Peyer's patch (tissue), 4 donors: ENCODE data around the gene UBL7. TPM values are rescaled to one million over a fixed set of nuclear protein-coding genes. Genes with fewer than 3 reads are reported as not detected.

ENCODE experiments used
- DNase-seq, 3 donors: peaks; one replicate each; pipeline ENCODE4 v3.0.0-alpha.2; 2017 to 2019
- H3K27ac ChIP-seq, 4 donors: fragments of 200-600 bp; sonication (generic); one replicate each; pipeline ENCODE4 v1.5.1; 2016 to 2019
- H3K27me3 ChIP-seq, 2 donors: fragments of 200-600 bp; sonication (generic); one replicate each; pipeline ENCODE4 v1.5.1; 2019
- H3K36me3 ChIP-seq, 3 donors: fragments of 200-600 bp; sonication (generic); one replicate each; pipeline ENCODE4 v1.5.1; 2016 to 2019
- H3K4me1 ChIP-seq, 4 donors: fragments of 200-600 bp; sonication (generic); one replicate each; pipeline ENCODE4 v1.5.1; 2016 to 2019
- H3K4me3 ChIP-seq, 4 donors: fragments of 200-600 bp; sonication (generic); 1 replicate in 3 of 4; 2 replicates in 1 of 4; pipeline ENCODE4 v1.5.1; 2016 to 2019; ENCODE audit warnings: mild to moderate bottlenecking in 1 of 4
- H3K9me3 ChIP-seq, 4 donors: fragments of 200-600 bp; sonication (generic); one replicate each; pipeline ENCODE4 v1.5.1; 2016 to 2019; ENCODE audit warnings: mild to moderate bottlenecking in 1 of 4
- POLR2A ChIP-seq, 2 donors: fragments of 450-650 bp; IDR thresholded peaks; one replicate each; pipeline ENCODE4 v1.5.1; 2017; ENCODE audit warnings: antibody characterized with exemption in 2 of 2, mild to moderate bottlenecking in 2 of 2, moderate library complexity in 2 of 2
- total RNA-seq, 4 donors: library from RNA; depleted of rRNA; stranded (reverse); fragments of >200 nt; gene quantifications; one replicate each; pipeline ENCODE4 v1.1.0, GENCODE V29; 2016
- TF ChIP-seq, protein P1 (sequence below), 6 experiments: fragments of 450-650 bp in 4 of 6; fragments of 200-600 bp in 2 of 6; sonication (generic) in 1 of 6; IDR thresholded peaks; one replicate each; pipeline ENCODE4 v1.5.1; 2017 to 2019; ENCODE audit warnings: antibody characterized with exemption in 6 of 6, mild to moderate bottlenecking in 3 of 6, moderate library complexity in 1 of 6

The UBL7 gene
- total RNA-seq, 4 donors from 2014 or later: 22.3 to 39.6 (median 32.6) TPM

GRCh38 chr15:74426404-74427281 is 34.3 kb downstream of the UBL7 start:
- TF ChIP-seq, protein P1, sequence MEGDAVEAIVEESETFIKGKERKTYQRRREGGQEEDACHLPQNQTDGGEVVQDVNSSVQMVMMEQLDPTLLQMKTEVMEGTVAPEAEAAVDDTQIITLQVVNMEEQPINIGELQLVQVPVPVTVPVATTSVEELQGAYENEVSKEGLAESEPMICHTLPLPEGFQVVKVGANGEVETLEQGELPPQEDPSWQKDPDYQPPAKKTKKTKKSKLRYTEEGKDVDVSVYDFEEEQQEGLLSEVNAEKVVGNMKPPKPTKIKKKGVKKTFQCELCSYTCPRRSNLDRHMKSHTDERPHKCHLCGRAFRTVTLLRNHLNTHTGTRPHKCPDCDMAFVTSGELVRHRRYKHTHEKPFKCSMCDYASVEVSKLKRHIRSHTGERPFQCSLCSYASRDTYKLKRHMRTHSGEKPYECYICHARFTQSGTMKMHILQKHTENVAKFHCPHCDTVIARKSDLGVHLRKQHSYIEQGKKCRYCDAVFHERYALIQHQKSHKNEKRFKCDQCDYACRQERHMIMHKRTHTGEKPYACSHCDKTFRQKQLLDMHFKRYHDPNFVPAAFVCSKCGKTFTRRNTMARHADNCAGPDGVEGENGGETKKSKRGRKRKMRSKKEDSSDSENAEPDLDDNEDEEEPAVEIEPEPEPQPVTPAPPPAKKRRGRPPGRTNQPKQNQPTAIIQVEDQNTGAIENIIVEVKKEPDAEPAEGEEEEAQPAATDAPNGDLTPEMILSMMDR (IDR thresholded peaks at IDR 0.05): no peak
- TF ChIP-seq POLR2A (IDR thresholded peaks at IDR 0.05): no peak
- H3K27me3 ChIP-seq: no peaks in the 10 kb centered on the region
- H3K36me3 ChIP-seq: no peaks in the 10 kb centered on the region
- no peak for DNase-seq
- no peaks in the 10 kb centered on the region for H3K9me3 ChIP-seq
- no peak overlapping the region for H3K4me3 ChIP-seq
- H3K4me1 ChIP-seq: peaks cover 0 to 36% (median 14%) of the 10 kb centered on the region in 4 donors
- peak overlapping the region in 1 of 4 donors; percentile 93 for H3K27ac ChIP-seq

- no peak for DNase-seq
These were observed 35.3 kb downstream of the UBL7 start for GRCh38 chr15:74425630-74426029.

DNA sequence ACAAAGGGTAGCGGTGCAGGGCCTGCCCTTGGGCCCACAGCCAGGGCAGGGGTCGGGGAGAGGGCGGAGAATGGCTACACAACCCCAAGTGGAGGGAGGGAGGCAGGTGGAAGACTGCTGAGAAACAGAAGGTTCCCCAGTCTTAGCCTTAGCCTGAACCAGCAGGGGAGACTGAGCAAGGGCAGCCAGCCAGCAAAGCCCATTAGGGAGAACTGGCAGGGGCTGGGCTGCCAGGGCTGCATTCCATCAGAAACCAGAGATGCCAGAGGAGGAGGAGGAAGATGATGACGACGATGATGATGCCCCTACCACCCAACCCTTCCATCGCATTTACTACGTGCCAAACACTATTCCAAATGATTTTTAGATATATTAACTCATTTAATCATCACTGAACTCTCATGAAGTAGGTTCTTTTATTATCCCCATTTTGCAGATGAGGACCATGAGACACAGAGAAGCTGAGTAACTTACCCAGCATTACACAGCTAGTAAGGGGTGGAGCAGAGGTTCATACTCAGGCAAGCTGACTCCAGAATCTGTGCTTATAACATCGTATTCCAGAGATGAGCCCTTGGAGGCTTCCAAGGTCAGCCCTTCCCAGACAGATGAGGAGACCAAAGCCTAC is 35.9 kb downstream of the UBL7 start:
- Histone ChIP-seq H3K4me3 (no peak overlapping the region), H3K4me1 (peaks cover 0 to 43% (median 20%) of the 10 kb centered on the region in 4 donors), H3K27ac (peak overlapping the region in 1 of 4 donors; percentile 93), H3K36me3 (no peaks in the 10 kb centered on the region), H3K27me3 (no peaks in the 10 kb centered on the region), H3K9me3 (no peaks in the 10 kb centered on the region)
- TF ChIP-seq, protein P1 (IDR thresholded peaks at IDR 0.05): no peak
- no peak for TF ChIP-seq POLR2A (IDR thresholded peaks at IDR 0.05)
- DNase-seq: no peak

More at GRCh38 chr15:74425630-74426029, 35.3 kb downstream of the UBL7 start:
- Histone ChIP-seq H3K27ac (peak overlapping the region in 1 of 4 donors; percentile 93), H3K4me3 (no peak overlapping the region), H3K36me3 (no peaks in the 10 kb centered on the region), H3K4me1 (peaks cover 0 to 43% (median 17%) of the 10 kb centered on the region in 4 donors), H3K27me3 (no peaks in the 10 kb centered on the region), H3K9me3 (no peaks in the 10 kb centered on the region)
- TF ChIP-seq, protein P1 (IDR thresholded peaks at IDR 0.05): no peak
- no peak for TF ChIP-seq POLR2A (IDR thresholded peaks at IDR 0.05)

DNA sequence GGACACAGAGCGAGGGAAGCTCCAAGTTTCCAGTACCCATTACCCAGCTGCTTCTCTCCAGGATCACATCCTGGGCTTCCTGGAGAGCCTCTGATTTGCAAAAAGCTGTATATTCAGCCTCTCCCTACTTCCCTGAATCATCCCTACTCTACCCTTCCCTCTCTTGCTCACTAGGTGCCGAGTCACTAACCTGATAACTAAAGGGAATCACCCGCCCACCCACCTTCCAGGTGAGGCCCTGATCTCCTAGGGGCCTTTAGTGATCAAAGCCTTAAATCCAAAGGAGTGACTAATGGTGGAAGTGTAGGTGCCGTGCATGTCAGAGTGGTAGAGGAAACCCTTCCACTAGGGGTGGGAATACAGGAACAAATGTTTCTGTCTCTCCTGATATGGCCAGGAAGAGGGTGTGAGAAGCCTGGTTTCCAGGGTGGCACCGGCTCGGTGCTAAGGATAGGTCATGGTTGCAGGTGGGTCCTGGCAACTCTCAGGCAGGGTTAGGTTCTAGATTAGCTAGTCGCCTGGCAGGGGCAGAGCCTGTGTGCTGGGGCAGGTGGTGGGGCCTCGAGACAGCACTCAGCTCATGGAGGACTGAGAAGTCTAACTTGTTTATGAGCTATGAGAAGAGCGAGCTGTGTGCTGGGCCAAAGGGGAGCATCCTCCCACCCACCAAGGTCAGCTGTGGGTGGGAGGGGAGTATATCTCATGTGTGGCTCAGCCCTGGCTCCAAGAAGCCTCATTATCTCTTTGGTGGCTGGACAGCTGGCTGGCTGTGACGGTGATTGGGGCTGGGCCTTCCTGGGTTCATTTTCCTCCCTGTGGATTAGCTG is 37.3 kb downstream of the UBL7 start:
- no peak for DNase-seq
- no peaks in the 10 kb centered on the region for H3K36me3 ChIP-seq
- peaks cover 0 to 54% (median 19%) of the 10 kb centered on the region in 4 donors for H3K4me1 ChIP-seq
- TF ChIP-seq POLR2A (IDR thresholded peaks at IDR 0.05): no peak
- TF ChIP-seq, protein P1 (IDR thresholded peaks at IDR 0.05): no peak
- H3K27ac ChIP-seq: peak overlapping the region in 1 of 4 donors; percentile 93
- H3K4me3 ChIP-seq: no peak overlapping the region
- no peaks in the 10 kb centered on the region for H3K27me3 ChIP-seq
- no peaks in the 10 kb centered on the region for H3K9me3 ChIP-seq
